GM19372 (cell line): ENCODE data around the gene INPP5A.

Experiments used
- ATAC-seq: cut with Tn5 transposase; IDR thresholded peaks from one replicate; pipeline ENCODE4 v1.9.1; 2021; ENCODE audit warnings: mild to moderate bottlenecking, low read depth, moderate library complexity; ENCODE audit not compliant: unreplicated experiment

INPP5A gene

DNA sequence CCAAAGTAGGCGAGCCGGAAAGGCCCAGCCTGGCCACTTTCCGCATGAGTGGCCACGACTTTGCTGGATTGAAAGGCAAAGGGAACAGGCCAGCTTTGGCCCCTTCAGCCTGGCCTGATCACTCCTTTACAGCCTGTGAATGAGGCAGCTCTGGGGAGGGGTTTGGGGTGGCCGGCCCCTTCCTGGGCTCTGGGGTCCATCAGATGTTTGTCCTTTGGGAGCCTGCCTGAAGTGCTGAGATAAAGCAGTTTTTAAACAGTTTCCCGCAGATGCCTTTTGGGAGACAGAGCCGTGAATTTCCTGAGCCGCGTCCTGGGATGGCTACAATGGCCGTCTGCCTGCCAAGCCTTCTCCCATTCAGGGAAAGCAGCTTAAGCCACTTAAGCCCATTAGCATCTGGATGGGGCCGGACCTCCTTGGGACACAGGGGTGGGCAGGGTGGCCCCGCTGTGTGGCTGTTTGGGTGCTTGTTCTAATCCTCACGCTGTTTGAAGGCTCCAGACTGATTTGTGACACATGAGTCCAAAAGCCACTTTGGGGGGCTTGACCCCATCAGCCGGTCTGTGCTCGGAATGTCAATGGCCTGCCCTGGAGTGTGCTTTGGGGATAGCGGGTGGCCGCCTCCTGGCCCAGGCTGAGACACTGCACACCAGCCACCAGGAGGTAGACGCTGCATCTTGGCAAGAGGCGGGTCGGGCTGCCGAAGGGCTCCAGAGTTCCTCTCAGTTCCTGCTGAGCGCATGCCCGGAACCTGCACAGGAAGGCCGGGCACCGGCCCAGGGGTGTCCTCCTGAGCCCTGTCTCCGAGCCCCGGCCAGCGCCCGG, 209.4 kb downstream of the INPP5A start:
- ATAC-seq: no peak

GRCh38 chr10:132748135-132748534, 210.5 kb downstream of the INPP5A start:
- ATAC-seq: no peak

- ATAC-seq: no peak
These were observed 211.2 kb downstream of the INPP5A start for GRCh38 chr10:132748545-132749370.

- no peak for ATAC-seq
These were observed 211.8 kb downstream of the INPP5A start for GRCh38 chr10:132749371-132749795.

GRCh38 chr10:132750936-132751335, 213.3 kb downstream of the INPP5A start:
- ATAC-seq: no peak

DNA sequence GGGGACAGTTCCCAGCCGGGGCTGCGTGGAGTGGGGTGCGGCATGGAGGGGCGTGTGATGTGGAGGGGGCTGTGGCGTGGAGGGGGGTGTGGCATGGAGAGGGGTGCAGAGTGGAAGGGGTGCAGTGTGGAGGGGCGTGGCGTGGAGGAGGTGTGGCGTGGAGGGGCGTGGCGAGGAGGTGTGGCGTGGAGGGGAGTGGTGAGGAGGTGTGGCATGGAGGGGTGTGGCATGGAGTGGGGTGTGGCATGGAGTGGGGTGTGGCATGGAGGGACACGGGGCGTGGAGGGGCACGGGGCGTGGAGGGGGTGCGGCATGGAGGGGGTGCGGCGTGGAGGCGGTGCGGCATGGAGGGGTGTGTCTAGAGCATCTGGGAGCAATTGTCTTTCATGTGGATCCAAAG, 214.8 kb downstream of the INPP5A start:
- ATAC-seq: no peak

DNA sequence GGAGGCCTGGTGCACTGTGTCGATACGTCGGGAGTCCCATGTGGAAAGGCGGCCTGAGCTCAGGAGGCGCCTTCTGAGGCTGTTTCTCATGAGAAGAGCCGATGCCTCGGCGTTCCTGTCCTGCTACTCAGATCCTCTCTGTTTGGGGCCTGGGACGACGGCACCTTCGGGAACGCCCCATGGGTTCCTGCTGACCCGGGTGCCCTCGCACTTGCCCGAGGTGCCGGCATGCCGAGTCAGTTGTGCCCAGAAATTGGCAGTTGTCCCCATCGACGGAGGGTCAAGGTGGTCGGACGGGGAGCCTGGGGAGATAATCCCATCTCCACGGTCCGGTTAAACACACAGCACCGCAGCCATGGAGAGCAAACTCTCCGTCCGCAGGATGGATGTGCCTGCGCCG, 215.4 kb downstream of the INPP5A start:
- no peak for ATAC-seq

- ATAC-seq: no peak
These were observed 216.0 kb downstream of the INPP5A start for GRCh38 chr10:132753596-132753995.

GRCh38 chr10:132754071-132754470, 216.5 kb downstream of the INPP5A start:
- no peak for ATAC-seq

DNA sequence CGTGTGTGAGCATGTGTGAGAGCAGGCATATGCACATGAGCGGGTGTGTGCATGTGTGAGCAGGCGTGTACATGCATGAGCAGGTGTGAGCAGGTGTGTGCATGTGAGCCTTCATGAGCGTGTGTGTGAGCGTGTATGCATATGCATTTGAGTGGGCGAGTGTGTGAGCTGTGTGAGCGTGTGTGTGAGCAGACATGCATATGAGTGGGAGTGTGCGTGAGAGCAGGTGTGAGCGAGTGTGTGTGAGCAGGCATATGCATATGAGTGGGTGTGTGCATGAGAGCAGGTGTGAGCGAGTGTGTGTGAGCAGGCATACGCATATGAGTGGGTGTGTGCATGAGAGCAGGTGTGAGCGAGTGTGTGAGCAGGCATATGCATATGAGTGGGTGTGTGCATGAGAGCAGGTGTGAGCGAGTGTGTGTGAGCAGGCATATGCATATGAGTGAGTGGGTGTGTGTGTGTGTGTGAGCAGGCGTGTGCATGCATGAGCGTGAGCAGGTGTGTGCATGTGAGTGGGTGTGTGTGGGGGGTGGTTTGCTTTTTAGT, 217.7 kb downstream of the INPP5A start:
- no peak for ATAC-seq

GRCh38 chr10:132756591-132756990, 219.0 kb downstream of the INPP5A start:
- ATAC-seq: no peak

GRCh38 chr10:132757171-132757570, 219.6 kb downstream of the INPP5A start:
- no peak for ATAC-seq

DNA sequence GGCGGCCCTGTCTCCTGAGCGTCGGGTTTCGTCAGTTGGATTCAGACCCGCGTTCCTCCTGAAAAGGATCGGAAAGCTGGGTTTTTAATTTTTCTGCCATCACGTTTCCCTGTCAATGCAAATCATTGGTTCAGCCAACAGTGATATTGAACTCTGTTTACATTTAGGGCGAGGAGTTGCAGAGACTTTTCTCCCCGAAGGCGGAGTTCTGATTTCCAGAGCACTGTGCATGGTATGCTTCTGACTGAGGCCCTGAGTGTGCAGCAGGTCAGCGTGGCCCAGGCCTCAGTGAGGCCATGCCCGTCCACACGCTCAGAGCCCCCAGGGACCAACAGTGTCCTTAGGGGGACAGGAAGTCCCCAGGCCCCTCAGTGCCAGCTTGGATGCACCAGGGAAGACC, 221.3 kb downstream of the INPP5A start:
- ATAC-seq: no peak

GRCh38 chr10:132761395-132762060, 223.9 kb downstream of the INPP5A start:
- no peak for ATAC-seq

DNA sequence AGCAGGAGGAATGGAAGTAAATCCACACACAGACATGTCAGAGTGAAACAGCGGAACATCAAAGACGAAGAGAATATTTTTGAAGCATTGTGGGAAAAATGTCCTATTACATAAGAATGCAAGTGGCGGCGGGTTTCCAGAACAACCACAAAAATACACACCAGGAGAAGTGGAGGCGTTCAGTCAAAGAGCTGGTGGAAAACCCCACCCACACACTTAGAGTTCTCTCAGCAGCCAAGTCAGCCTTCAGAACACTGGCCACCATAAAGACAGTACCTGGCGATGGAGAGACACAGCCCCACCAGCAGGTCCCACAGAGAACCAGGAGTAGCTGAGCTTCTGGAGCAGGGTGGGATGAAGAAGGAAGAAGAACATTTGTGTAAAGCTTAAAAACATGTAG, 224.7 kb downstream of the INPP5A start:
- no peak for ATAC-seq

GRCh38 chr10:132763545-132763944, 226.0 kb downstream of the INPP5A start:
- no peak for ATAC-seq

GRCh38 chr10:132764108-132764507, 226.5 kb downstream of the INPP5A start:
- ATAC-seq: no peak

DNA sequence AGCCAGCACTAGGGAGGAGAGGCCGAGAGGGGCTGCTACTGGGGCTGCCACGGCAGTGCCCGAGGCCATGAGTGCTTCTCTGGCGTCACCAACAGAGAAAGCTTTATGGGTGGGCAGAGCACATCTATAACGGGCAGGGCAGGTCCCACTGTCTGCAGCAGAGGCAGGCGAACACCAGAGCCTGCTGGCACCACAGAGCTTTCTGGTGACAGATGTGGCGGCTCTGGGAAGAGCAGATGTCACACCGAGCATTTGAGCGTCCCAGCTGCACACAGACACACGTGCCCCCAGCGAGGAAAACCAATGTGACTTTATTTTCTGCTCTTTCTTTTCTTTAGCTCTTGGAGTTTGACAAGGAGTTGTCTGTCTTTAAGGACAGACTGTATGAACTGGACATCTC, 227.8 kb downstream of the INPP5A start:
- no peak for ATAC-seq

GRCh38 chr10:132766291-132766690, 228.7 kb downstream of the INPP5A start:
- no peak for ATAC-seq

DNA sequence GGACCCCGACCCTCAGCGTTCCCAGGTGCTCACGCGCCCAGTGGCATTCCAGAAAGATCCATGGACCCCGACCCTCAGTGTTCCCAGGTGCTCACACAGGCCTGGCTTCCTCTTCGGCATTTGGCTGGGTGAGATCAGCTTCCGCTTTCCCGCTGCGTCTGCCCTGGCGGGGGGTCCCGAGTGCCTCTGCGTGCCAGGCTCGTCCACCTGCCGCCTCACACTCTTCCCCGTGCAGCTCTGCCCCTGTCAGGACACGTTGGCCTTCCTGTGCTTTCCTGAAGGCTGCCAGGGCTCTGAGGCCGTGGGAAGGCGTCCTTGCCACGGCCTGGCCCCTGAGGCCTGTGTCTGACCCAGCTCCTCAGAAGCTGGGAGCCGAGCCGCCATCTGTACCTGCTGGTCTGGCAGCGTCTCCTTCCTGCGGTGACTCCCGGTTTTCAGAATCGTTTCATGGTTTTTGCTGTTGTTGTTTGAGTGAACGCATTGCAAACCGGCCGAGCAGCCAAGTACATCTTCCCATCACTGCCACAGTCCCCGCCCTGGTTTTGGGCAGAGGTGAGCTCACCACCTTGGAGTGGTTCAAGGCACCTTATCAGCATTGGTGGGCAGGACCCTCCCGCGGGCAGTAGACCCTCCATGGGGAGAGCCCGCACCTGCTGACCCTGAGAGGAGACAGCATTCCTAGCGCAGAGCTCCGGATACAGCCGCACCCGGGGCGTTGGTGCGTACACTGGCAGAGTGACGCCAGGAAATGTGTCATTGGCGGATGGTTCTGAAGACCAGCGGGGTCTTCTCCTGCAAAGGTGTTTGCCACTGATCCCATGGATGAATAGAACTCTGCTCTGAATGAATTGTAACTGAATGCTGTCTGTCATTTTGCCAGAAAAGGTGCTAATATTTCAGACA, 231.0 kb downstream of the INPP5A start:
- no peak for ATAC-seq
